ENCODE results near the gene ULBP1.
"Not testable (repeated sequence)": the region's sequence is repeated elsewhere in the genome, so short reads cannot be mapped to it uniquely, and the experiment has no call there.

ULBP1 gene

DNA sequence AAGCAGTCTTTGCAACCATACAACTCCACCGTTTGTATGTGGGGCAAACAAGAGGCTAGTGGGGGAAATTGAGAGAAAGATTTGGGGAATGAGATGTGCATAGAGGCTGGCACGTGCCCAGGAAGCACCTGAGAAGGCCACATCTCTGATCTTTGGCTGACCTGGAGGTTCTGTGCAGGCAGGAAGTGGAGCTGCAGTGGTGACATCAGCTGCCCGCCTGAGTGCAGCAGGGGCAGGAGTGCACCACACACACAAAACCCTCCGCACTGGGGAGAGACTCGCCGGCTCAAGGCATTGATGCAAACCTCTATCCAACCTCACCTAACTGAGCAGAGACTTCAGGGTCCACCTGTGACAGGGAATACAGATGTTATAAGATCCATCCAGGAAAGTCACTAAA is 10.7 kb downstream of the ULBP1 start:
- not testable (repeated sequence) for H3K4me3 ChIP-seq (ENCODE audit: low read depth, low read length)

- H3K4me3 ChIP-seq (ENCODE audit: low read depth, low read length) = no peak overlapping the region
These were observed 11.1 kb downstream of the ULBP1 start for GRCh38 chr6:149974825-149975224.

- H3K4me3 ChIP-seq (ENCODE audit: low read depth, low read length) = no peak overlapping the region
These were observed 11.7 kb downstream of the ULBP1 start for GRCh38 chr6:149975400-149975799.

DNA sequence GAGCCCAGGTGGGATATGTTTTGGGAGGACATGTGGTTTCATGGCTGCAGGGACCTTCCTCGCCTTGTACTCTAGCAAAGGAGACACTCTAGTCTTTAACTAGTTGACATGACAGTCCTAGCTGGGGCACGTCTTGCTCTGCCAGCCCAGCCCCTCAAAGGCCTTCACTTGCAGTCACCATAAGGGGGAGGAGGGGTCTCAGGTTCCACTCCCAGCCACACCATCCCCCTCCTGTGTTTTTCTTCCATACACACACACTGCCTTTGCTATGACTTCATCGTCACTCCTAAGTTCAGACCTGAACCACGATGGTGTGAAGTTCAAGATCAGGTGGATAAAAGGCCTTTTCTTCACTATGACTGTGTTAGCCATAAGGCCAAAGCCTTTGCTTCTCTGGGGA is 13.5 kb downstream of the ULBP1 start:
- H3K4me3 ChIP-seq (ENCODE audit: low read depth, low read length) = no peak overlapping the region

- H3K4me3 ChIP-seq (ENCODE audit: low read depth, low read length) = no peak overlapping the region
These were observed 14.9 kb downstream of the ULBP1 start for GRCh38 chr6:149978610-149979009.

DNA sequence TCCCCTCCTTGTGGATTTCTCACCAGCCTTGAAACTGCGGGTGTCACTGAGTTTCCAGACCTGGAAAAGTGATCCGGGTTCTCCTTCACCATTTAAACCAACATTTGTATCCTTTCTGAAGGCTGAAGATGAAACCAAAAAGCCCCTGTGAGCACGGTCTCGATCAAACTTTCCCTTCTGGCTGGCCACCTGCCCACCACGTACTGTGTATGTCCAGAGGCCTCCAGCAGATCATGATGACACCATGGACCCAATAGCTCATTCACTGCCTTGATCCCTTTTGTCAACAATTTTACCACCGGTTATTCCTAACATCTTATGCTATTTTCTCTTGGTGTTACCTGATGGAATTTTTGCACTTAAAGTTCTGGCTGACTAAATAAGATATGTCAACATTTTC is 15.6 kb downstream of the ULBP1 start:
- no peak overlapping the region for H3K4me3 ChIP-seq (ENCODE audit: low read depth, low read length)

DNA sequence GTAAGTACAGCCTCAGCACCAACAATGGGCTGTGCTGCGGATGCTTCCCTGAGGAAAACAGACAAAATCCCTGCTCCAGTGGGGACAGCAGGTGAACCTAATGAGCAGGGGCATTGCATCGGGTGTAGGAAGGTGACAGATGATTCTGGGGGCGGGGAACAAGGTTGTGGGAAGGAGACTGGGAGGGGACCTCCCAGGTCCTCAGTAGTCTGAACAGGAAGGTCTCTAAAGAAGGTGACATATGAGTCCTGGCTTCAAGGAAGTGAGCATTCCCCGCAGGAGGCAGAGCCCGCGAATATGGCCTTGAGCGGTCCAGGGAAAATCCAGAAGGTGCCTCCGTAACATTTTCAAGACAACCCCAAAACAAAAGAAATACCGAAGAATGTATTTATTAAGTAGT is 19.4 kb downstream of the ULBP1 start:
- H3K4me3 ChIP-seq (ENCODE audit: low read depth, low read length) = no peak overlapping the region

DNA sequence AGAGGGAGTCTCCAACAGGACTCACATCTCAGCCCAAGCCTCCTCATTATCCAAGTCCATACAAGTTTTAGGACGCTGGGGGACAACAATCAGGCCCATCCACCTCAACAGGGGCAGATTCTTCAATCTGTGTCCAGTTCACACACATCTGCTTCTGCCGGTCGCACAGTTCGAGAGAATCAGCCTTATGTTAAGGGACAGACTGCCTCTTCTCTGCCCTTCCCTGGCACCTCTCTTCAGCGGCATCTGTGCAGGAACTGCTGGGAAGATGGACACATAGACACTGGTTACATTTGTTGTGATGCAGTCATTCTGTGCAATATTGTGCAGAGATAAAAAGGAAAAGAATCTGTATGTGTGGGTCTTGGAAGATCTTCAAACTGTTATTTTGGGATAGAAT is 21.0 kb downstream of the ULBP1 start:
- H3K4me3 ChIP-seq (ENCODE audit: low read depth, low read length) = no peak overlapping the region

DNA sequence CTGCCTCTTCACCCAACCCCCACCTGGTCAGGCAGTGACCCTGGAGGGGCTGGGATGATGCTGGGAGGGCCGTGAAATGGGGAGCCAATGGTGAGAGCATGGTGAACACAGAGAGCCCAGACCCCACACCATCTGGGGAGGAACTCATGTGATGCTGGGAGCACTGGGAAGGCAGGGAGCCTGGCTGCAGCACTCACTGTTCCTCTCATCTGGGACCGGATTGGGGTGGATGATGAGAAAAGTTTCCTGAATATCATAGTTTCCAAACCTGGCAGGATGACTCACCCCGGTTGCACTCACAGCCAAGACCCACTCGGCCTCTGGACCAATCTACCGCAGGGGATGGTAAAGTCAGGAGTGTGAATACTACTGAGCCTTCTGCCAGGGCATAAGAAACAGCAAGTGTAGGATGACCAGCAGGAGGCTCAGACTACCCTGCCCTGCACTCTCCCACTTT is 21.8 kb downstream of the ULBP1 start:
- H3K4me3 ChIP-seq (ENCODE audit: low read depth, low read length) = no peak overlapping the region

GRCh38 chr6:149987602-149988107 is 23.9 kb downstream of the ULBP1 start:
- H3K4me3 ChIP-seq (ENCODE audit: low read depth, low read length) = no peak overlapping the region

DNA sequence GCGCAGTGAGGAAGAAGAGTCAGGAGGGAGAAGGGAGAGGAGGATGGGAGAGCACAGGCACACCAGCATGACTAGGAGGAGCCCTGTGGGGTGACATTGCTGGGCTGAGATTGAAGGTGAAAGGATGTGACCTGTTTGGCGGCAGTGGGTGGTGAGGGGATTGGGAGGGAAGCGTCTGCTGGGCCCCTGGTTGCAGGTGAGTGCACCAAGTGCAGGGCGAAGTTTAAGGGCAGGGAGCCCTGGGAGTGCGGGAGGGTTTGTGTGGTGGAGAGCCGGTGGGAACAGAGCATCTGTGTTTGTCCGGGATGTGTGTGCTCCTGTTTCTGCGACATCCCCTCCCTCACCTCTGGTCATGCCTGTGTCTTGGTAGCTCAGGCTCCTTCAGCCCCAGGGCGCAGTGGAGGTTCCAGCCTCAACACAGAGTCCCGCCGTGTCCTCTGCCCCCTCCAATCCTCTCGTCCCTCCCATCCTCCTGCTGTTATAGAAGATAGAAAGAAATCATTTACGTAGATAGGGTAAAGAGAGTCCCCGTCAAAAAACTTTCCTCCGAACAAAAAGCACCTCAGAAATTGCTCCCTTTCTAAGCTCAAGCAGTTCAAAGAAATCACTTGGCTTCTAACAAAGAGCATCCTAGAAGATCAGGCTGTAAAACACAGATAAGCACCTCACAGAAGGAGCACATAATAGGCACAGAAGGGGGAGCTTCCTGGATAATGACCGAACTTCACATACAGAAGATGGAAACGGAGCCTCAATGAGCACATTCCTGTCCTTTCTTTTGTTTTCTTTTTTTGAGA is 25.0 kb downstream of the ULBP1 start:
- H3K4me3 ChIP-seq (ENCODE audit: low read depth, low read length) = no peak overlapping the region

GRCh38 chr6:149990212-149990660 is 26.5 kb downstream of the ULBP1 start:
- no peak overlapping the region for H3K4me3 ChIP-seq (ENCODE audit: low read depth, low read length)

- H3K4me3 ChIP-seq (ENCODE audit: low read depth, low read length) = no peak overlapping the region
These were observed 27.1 kb downstream of the ULBP1 start for GRCh38 chr6:149990661-149991471.

DNA sequence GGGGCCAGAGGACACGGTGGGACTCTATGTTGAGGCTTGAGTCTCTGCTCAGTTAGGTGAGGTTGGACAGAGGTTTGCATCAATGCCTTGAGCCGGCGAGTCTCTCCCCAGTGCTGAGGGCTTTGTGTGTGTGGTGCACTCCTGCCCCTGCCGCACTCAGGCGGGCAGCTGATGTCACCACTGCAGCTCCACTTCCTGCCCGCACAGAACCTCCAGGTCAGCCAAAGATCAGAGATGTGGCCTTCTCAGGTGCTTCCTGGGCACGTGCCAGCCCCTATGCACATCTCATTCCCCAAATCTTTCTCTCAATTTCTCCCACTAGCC is 27.7 kb downstream of the ULBP1 start:
- H3K4me3 ChIP-seq (ENCODE audit: low read depth, low read length) = not testable (repeated sequence)

DNA sequence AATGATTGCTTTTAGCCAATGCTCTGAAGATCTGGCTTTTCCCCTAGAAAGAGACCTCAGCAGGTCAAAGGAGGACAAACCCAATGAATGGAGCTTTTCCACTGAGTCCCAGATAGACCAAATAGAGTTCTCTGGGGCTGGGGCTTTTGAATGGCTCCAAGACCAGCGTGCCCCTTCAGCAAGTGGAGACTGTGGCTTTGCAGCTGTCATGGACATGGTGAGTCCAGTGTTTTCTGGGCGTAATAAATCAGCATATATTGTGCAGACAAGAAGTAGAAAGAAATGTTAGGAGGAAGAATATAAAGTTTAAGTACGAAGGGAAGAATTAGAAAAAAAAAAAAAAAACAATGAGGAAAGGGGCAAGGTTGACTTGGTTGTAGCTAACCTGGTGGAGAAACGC is 28.1 kb downstream of the ULBP1 start:
- no peak overlapping the region for H3K4me3 ChIP-seq (ENCODE audit: low read depth, low read length)

GRCh38 chr6:149995235-149995750 is 31.6 kb downstream of the ULBP1 start:
- H3K4me3 ChIP-seq (ENCODE audit: low read depth, low read length) = no peak overlapping the region

- no peak overlapping the region for H3K4me3 ChIP-seq (ENCODE audit: low read depth, low read length)
These were observed 32.2 kb downstream of the ULBP1 start for GRCh38 chr6:149995971-149996370.

- H3K4me3 ChIP-seq (ENCODE audit: low read depth, low read length) = no peak overlapping the region
These were observed 35.9 kb downstream of the ULBP1 start for GRCh38 chr6:149999636-150000035.

GRCh38 chr6:150001295-150002008 is 37.7 kb downstream of the ULBP1 start:
- H3K4me3 ChIP-seq (ENCODE audit: low read depth, low read length) = no peak overlapping the region

GRCh38 chr6:150002710-150003109 is 39.0 kb downstream of the ULBP1 start:
- no peak overlapping the region for H3K4me3 ChIP-seq (ENCODE audit: low read depth, low read length)

GRCh38 chr6:150003599-150003998 is 39.9 kb downstream of the ULBP1 start:
- not testable (repeated sequence) for H3K4me3 ChIP-seq (ENCODE audit: low read depth, low read length)

Measured in iPS-11a (cell line).